DLD1 (cell line): ENCODE measurements around the gene TUBB4B.
"Not testable (repeated sequence)": the region's sequence is repeated elsewhere in the genome, so short reads cannot be mapped to it uniquely, and the experiment has no call there.

Experiments used
- in situ Hi-C: cut with HindIII; loops from 2 replicates; pipeline ENCODE4 v1.10.0; 2017; ENCODE audit warnings: low sequenced_read_pairs

The TUBB4B gene

DNA sequence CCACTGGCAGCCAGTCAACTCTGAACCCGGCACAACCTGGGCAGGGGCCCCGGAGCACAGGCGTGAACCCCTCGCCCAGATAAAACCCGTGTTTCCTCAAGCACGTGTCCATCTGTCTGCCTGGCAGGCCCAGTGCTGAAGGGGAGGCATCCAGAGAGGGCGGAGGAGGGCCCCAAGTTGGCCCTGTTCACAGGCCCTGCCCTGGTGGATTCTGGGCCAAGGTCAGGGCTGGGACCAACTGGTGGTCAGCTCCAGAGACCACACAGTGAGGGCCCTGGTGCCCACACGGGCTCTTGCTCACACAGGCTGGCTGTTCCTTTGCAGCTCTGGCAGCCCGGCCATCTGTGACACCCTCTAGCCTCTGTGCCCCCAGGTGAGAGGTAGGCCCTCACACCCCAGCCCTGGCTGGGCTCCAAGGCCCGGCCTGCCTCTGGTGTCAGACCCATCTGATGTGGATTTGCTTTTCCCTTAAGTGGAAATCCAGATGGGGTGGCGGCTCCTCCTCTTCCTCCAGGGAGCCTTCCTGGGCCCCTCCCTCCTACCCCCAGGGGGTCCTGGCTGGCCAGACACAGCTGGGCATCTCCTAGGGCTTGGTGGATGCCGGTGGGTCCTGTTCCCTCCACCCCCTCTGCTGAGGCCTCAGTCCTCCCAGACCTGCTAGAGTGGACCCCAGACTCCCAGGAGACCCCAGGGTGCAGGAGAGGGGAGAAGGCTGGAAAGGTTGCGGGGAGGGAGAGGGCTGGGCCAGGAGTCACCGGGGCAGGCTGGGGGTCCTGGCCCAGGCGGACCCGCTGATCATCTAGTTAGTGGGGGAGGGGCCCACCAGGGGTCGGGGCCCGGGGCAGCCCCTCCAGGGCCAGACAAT is 9.5 kb downstream of the TUBB4B start:
- in situ Hi-C loops = no loop called here

DNA sequence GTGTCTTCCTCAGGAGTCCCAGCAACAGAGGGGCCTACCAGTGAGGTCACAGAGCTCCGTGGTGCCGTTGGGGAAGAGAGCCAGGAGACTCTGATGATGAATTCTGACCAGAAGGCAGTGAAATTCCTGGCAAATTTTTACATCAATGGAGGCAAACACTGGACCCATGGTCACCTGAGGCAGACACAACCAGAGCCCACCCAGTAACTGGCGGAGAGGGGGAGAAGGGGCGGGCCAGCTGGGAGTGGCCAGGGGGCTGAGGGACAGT is 10.0 kb downstream of the TUBB4B start, which contains the start of gene STPG3:
Gene STPG3 (plus strand): TSS at position 93 of the 268 bp plus-strand sequence. CDS start 1 bp downstream, at position 94.
- in situ Hi-C loops = no loop called here

DNA sequence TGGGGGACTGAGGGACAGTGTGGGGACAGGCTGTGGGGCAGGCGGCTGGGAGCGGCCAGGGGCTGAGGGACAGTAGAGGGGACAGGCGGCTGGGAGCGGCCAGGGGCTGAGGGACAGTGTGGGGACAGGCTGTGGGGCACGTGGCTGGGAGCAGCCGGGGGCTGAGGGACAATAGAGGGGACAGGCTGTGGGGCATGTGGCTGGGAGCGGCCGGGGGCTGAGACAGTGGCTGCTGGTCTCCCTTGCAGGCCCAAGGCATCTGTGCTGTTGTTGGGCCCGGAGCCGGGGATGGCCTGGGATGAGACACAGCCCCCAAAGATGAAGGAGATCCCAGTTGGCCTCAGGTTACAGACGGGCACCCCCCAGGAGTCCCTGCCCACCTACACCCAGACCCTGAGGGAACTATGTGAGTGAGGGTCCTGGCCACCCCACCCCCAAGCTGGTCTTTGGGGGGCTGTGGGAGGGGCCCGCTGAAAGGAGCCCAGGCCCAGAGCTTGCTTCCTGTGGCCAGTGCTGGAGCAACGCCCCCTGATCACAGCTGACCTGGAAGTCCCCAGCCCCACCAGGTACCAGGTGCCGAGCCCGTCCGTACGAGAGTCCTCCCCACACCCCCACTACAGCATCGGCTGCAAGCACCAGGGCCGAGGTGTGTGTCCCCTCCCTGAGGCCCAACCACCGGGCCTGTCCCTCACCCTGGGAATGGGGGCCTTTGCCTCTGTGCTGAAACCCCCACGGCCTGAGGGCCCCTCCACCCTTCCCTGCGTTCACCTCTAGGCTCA is 10.6 kb downstream of the TUBB4B start:
- in situ Hi-C loops = no loop called here

DNA sequence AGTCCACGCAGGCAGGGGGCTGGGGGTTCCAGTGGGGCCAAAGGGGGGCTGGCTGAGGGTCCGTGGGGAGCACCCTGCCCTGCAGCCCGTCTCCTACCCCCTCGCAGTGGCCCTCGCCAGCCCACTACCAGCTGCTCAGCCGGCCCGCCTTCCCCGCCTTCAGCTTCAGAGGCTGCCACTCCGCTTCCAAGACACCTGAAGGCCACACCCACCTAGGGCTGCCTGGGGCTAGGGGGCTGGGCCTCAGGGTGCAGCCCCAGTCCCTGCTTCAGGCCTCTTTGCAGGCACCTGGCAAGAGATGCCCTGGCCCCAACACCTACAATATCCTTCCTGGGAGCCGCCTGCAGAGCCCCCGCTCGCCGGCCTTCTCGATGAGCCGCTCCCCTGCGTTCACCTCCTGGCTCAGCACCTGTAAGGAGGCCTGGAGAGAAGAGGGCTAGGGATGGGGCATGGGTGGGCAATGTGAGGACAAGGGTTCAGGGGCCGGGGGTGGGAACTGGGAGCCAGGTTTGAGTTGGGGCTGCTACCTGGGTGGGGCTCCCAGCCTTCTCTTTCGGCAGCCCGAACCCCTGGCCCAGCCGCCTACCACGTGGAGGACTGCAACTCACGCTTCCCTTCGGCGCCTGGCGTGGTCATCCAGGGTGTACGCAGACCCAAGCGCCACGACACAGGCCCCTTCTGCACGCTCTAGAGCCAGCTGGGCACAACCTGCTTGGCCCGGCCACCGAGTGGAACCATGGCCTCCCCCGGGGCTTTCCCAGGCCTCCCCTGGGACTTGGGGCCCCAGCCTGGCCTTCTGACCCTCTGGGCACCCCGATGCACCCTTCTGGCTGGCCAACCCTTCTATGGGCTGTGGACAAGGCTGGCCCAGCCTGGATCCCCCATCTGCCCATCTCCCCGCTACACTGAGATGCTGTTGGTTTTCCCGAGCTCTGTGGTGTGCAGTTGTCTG is 11.7 kb downstream of the TUBB4B start:
- in situ Hi-C loops = no loop called here

DNA sequence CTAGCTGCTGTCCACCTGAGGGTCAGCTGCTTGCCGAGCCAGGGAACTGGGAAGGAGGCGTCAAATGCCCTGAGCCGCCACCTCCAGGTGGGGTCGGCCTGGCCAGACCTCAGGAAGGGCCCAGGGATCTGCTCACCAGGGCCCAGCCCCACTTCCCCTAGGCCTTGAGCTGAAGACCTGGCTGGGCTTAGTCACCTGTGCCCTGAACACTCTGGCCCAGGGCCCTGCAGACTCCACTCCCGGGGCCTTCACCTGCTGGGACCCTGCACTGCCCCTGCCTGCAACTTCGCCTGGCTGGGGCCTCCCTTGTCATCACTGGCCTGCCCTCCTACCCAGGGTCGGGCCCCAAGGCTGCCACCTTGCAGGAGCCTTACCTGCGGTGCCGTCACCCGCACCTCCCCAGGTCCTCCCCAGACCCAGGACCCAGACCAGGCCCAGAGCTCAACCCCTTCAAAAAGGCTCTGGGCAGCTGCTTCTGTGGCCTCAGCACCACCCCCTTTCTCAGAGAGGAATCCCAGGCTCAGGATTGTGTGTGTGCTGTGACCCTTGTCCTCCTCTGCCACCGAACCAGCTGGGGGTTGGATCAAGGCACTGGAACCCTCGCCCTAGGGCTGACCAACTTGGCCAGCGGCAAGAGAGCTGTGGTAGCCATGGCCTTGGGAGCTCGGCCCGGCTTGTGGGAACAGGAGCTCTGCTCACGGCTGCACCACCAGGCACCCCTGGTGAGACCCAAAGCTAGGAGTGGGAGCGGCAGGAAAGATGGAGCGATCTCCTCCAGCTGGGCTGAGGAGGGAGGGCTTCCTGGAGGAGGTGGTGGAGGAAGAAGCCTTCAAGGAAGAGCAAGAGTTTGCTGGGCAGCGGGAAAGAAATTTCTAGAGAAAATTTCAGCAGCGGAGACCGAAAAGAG is 12.9 kb downstream of the TUBB4B start:
- in situ Hi-C loops = no loop called here

DNA sequence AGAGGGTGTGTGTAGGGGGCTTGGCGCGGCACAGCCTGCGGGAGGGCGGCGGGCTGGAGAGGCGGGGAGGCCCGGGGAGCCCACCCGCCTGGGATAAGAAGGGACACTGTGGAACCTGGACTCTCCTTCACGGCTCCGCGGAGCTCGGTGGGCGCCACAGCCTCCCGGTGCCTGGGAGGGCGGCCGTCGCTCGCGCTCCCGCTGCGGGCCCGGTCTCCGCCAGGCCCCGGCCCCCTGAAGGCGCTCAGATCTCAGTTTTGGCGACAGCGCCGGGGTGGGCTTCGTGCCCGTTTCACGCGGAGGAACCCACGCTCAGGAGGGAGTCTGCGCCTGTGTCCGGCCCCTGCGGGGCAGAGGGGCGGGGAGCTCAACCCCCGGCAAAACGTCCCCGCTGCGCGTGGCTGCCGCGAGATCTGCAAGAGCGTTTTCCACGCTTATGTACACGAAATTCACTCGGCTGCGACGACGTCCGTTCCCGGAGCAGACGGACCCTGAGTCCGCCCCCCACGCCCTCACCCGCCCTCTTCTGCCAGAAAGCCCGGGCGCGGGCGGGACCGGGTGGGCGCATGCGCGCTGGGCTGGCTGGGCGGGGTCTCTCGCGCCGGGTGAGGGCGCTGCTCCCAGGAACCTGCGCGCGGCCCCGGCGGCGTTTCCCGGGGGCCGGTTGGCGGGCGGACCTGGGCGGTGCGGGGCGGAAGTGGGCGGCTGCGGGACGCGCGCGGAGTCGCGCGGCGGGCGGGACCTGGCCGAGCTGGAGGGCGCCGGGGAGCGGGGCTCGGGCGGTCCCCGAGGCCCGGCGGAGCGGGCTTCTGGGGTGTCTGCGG is 13.7 kb downstream of the TUBB4B start, which contains the start of gene NELFB:
Gene NELFB (plus strand): TSS at position 704 of the 824 bp plus-strand sequence.
- in situ Hi-C loops = no loop called here

DNA sequence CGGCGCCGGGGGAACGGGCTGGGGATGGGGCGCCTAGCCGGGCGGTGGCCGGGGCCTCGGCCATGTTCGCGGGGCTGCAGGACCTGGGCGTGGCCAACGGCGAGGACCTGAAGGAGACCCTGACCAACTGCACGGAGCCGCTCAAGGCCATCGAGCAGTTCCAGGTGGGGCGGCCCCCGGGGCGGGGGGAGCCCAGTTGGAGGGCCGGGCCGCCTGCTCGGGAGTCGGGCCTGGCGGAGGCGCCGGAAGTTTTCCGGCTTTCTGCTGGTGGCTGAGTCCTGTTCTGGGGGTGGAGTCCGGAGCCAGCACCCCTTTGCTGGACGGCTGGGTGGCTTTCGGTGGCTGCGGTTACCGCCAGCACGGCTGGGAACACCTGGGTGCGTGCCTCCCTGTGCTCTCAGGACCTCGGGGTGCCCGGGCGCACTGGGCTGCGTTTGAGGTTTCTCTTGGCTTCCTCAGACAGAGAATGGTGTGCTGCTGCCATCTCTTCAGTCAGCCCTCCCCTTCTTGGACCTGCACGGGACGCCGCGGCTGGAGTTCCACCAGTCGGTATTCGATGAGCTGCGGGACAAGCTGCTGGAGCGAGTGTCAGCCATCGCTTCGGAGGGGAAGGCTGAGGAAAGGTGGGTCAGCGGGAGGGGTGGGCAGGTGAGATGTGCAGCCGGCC is 14.5 kb downstream of the TUBB4B start:
- in situ Hi-C loops = no loop called here

DNA sequence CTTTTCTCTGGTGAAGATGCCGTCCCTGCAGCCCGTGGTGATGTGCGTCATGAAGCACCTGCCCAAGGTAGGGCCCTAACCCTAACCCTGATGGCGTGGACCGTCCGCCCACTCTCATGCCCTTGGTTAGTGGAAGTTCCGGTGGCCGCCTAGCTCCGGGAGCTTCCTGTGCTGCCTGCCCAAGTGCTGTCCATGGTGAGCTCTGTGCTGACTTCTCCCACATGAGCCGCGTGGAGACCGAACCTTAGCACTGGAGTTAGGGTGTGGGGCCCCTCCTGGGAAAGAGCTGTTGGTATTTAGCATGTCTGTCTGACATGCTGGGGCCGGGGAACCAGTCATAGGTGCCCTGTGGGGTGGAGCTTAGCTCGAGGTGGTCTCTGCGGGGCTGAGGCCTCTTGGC is 15.3 kb downstream of the TUBB4B start:
- in situ Hi-C loops = no loop called here

DNA sequence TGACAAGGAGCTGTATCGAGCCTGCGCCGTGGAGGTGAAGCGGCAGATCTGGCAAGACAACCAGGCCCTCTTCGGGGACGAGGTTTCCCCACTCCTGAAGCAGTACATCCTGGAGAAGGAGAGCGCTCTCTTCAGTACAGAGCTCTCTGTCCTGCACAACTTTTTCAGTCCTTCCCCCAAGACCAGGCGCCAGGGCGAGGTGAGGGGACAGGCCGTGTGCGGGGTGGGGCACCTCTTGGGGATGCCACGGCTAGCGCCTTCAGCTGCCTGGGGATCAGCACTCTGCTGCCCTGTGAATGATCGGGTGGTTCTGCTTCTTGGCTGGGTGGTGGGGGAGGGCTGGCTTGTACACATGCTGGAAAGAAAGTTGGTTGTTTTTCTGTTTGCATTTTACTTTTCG is 15.8 kb downstream of the TUBB4B start:
- in situ Hi-C loops = no loop called here

DNA sequence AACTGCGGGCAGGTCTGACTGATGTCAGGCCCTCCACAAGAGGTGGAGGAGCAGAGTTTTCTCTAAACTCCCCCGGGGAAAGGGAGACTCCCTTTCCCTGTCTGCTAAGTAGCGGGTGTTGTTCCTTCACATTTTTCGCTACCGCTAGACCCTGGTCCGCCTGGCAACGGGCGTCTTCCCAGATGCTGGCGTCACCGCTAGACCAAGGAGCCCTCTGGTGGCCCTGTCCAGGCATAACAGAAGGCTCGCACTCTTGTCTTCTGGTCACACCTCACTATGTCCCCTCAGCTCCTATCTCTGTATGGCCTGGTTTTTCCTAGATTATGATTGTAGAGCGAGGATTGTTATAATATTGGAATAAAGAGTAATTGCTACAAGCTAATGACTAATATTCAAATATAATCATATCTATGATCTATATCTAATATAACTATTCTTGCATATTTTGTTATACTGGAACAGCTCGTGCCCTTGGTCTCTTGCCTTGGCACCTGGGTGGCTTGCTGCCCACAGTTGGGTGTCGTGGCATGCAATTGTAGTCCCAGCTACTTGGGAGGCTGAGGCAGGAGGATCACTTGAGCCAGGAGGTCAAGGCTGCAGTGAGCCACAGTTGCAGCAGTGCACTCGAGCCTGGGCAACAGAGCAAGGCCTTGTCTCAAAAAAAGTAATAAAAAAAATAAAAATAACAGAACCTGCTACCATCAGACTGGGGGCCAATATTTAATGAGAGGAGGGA is 21.3 kb downstream of the TUBB4B start:
- in situ Hi-C loops = not testable (repeated sequence)

DNA sequence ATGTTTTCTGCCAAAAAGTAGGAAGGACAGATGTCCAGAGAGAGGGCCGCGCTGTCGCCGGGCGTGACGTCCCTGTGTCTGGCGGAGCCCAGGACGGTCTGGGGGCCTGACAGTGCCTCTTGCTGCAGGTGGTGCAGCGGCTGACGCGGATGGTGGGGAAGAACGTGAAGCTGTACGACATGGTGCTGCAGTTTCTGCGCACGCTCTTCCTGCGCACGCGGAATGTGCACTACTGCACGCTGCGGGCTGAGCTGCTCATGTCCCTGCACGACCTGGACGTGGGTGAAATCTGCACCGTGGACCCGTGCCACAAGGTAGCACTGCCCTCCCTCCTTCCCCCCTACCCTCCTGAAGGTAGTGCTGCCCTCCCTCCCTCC is 21.8 kb downstream of the TUBB4B start:
- in situ Hi-C loops = no loop called here

DNA sequence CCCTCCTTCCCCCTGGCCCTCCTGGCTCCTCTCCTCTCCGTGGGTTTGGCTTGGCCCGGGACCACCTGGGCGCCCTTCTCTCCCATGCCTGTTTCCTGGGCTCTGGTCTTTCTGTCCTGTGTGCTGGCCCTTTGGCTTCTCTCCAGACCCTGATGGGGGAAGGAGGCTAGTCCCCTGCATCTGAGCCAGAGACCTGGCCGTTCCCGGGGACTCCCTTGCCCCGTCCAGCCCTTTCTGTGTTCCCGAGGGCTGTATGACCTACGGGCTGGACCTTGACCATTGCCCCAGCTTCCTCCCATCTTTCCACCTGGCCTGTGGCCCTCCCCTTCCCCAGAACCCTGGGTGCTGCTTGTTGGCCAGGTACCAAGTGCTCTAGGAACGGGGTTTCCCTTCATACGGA is 22.4 kb downstream of the TUBB4B start:
- in situ Hi-C loops = no loop called here

DNA sequence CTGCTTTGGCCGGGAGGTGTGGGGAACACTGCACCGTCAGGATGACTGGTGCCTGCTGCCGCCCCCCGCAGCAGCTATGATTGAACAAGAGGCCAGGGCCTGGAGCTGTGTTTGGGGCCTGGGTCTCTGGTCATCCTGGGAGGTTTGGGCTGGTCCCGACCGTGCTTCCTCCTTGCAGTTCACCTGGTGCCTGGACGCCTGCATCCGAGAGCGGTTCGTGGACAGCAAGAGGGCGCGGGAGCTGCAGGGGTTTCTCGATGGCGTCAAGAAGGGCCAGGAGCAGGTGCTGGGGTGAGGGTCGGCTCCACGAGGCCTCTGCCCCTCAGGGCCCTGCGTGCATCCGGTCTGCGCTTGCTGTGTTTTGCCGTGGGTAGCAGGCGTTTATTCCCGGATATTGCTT is 23.0 kb downstream of the TUBB4B start:
- in situ Hi-C loops = no loop called here

DNA sequence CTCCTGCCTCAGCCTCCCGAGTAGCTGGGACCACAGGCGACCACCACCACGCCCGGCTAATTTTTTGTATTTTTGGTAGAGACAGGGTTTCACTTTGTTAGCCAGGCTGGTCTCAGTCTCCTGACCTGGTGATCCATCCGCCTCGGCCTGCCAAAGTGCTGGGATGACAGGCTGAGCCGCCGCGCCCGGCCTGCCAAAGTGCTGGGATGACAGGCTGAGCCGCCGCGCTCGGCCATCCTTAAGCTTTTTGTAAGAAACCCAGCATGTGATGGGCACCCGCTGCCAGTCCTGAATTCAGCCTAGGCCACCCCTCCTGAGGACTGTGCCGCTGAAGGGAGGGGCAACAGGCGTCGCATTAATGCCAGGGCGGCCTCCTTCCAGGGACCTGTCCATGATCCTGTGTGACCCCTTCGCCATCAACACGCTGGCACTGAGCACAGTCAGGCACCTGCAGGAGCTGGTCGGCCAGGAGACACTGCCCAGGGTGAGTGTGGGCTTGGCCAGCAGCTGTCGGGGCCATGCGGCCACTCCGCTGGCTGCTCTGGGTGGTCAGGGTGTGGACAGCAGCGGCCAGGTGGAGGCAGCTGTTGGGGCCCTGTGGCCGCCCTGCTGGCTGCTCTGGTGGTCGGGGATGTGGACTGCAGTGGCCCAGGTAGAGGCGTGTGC is 24.5 kb downstream of the TUBB4B start:
- in situ Hi-C loops = no loop called here

DNA sequence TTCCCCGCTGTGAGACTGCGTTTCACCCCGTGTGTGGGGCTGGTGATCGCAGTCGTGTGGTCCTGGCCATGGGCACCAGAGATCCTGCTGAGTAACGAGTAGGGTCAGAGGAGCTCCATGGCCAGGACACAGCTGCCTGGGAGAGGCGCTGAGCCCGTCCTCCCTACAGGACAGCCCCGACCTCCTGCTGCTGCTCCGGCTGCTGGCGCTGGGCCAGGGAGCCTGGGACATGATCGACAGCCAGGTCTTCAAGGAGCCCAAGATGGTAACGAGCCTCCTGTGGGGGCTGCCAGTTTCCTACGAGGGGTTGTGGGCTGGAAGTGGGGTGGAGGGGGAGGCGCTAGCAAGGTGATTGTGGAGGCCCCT is 25.1 kb downstream of the TUBB4B start:
- in situ Hi-C loops = no loop called here

DNA sequence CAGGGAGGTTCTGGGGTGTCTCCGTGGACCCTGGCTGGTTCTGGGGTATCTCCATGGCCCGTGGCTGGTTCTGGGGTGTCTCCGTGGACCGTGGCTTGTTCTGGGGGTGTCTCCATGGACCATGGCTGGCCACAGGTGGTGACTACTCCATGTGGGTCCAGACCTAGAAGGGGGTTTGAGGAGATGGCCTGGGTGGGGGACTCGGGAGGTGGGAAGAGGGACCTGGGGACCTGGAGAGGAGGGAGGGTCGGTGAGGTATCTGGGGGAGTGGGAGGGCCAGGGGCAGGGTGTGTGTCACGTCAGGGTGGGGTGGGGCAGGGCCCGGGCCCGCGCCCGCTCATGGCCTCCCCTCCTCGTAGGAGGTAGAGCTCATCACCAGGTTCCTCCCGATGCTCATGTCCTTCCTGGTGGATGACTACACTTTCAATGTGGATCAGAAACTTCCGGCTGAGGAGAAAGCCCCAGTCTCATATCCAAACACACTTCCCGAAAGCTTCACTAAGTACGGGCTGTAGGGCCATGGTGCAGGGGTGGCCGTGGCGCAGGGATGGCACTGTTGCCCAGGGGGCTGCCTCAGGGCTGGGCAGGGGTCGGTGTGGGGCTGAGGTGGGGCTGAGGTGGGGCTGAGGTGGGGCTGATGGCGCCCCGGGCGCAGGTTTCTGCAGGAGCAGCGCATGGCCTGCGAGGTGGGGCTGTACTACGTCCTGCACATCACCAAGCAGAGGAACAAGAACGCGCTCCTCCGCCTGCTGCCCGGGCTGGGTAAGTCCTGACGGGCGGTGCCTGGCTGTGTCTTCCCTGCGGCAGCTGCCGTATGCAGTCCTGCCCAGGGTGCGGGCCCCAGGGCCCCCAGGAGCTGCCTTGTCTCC is 25.7 kb downstream of the TUBB4B start:
- in situ Hi-C loops = no loop called here

DNA sequence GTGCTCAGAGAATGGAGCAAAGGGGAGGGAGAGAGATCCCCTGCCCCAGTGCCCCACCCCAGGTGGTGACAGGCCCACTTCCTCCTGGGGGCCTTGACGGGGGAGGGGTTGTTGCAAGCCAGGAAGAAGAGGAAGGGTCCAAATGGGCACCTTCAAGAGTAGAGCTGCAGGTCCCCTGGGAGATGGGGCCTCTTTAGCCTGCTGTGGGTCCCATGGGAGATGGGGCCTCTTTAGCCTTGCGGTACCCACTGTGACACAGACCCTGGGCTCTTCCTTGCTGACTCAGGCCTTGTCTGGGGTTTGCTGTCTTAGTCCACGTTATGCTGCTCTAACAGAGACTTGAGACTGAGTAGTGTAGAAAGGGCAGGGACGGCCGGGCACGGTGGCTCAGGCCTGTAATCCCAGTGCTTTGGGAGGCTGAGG is 26.9 kb downstream of the TUBB4B start:
- in situ Hi-C loops = no loop called here
